KG1 (cell line): ENCODE measurements around the gene STK11IP.

ENCODE experiments used
- DNase-seq: peaks from one replicate; lab custom pipeline; 2025; lab: John Stamatoyannopoulos, UW

The STK11IP gene

GRCh38 chr2:219634171-219634940, 36.7 kb downstream of the STK11IP start:
- no peak for DNase-seq

- no peak for DNase-seq
Observed at GRCh38 chr2:219634951-219635751, 37.5 kb downstream of the STK11IP start.

- no peak for DNase-seq
Observed at GRCh38 chr2:219636144-219636915, 38.7 kb downstream of the STK11IP start.

GRCh38 chr2:219636941-219637841, 39.5 kb downstream of the STK11IP start:
- no peak for DNase-seq

GRCh38 chr2:219637842-219638185, 40.2 kb downstream of the STK11IP start:
- DNase-seq = no peak

GRCh38 chr2:219638217-219638947, 40.7 kb downstream of the STK11IP start:
- DNase-seq = no peak

- DNase-seq = no peak
Observed at GRCh38 chr2:219638948-219639755, 41.5 kb downstream of the STK11IP start.

- DNase-seq = no peak
Observed at GRCh38 chr2:219641390-219642068, 43.9 kb downstream of the STK11IP start.

- DNase-seq = no peak
Observed at GRCh38 chr2:219642069-219642454, 44.4 kb downstream of the STK11IP start.

GRCh38 chr2:219642465-219643083, 44.9 kb downstream of the STK11IP start:
- DNase-seq = peak; percentile 87

- DNase-seq = no peak
Observed at GRCh38 chr2:219643084-219643473, 45.4 kb downstream of the STK11IP start.

- DNase-seq = no peak
Observed at GRCh38 chr2:219643788-219644398, 46.2 kb downstream of the STK11IP start.

- no peak for DNase-seq
Observed at GRCh38 chr2:219644801-219645480, 47.3 kb downstream of the STK11IP start.

- DNase-seq = no peak
Observed at GRCh38 chr2:219645631-219646527, 48.2 kb downstream of the STK11IP start.

- no peak for DNase-seq
Observed at GRCh38 chr2:219648176-219648575, 50.5 kb downstream of the STK11IP start.

GRCh38 chr2:219648963-219649362, 51.3 kb downstream of the STK11IP start:
- no peak for DNase-seq
